HepG2 (cell line): ENCODE measurements around the gene DGUOK. TPM values are rescaled to one million over a fixed set of nuclear protein-coding genes. Genes with fewer than 3 reads are reported as not detected.

Experiments
- EZH2 ChIP-seq: conservative IDR thresholded peaks from 2 replicates; pipeline ENCODE4 v1.6.1; 2012; ENCODE audit warnings: mild to moderate bottlenecking, low read depth, low read length, moderate library complexity
- JUND ChIP-seq: sonication (generic); formaldehyde crosslinking; IDR thresholded peaks from 2 replicates; pipeline ENCODE4 v1.8.0; 2022; ENCODE audit warnings: mild to moderate bottlenecking, missing genetic modification reagents
- SMAD3 ChIP-seq: sonication (generic); formaldehyde crosslinking; IDR thresholded peaks from 2 replicates; pipeline ENCODE4 v1.4.0; 2020; ENCODE audit warnings: missing genetic modification reagents
- TAF1 ChIP-seq: sonication (generic); formaldehyde crosslinking; IDR thresholded peaks from 2 replicates; pipeline ENCODE4 v1.4.0; 2020; ENCODE audit warnings: missing genetic modification reagents
- TBX2 ChIP-seq: sonication (generic); formaldehyde crosslinking; IDR thresholded peaks from 2 replicates; pipeline ENCODE4 v1.5.0; 2020; ENCODE audit warnings: missing genetic modification reagents, mild to moderate bottlenecking, borderline replicate concordance
- YY1 ChIP-seq: IDR thresholded peaks from 2 replicates; pipeline ENCODE4 v1.6.1; 2011; ENCODE audit warnings: low read length, low read depth, moderate library complexity, mild to moderate bottlenecking; ENCODE audit not compliant: insufficient read depth, insufficient replicate concordance
- ZBTB37 ChIP-seq: sonication (generic); formaldehyde crosslinking; IDR thresholded peaks from 2 replicates; pipeline ENCODE4 v1.4.0; 2020; ENCODE audit warnings: mild to moderate bottlenecking, missing genetic modification reagents
- ZFP41 ChIP-seq: sonication (generic); formaldehyde crosslinking; IDR thresholded peaks from 2 replicates; pipeline ENCODE4 v1.4.0; 2020; ENCODE audit warnings: mild to moderate bottlenecking, missing genetic modification reagents, borderline replicate concordance
- ZNF460 ChIP-seq: sonication (generic); formaldehyde crosslinking; IDR thresholded peaks from 2 replicates; pipeline ENCODE4 v1.5.1; 2020; ENCODE audit warnings: missing genetic modification reagents, mild to moderate bottlenecking, borderline replicate concordance
- ZNF577 ChIP-seq: sonication (generic); formaldehyde crosslinking; IDR thresholded peaks from 2 replicates; pipeline ENCODE4 v1.4.0; 2020; ENCODE audit warnings: mild to moderate bottlenecking, low read depth, missing genetic modification reagents, borderline replicate concordance
- ZNF670 ChIP-seq: sonication (generic); formaldehyde crosslinking; IDR thresholded peaks from 2 replicates; pipeline ENCODE4 v1.8.0; 2022; ENCODE audit warnings: mild to moderate bottlenecking, missing genetic modification reagents, borderline replicate concordance
- polyA plus RNA-seq, 8 experiments: library from polyadenylated mRNA; depleted of rRNA in 3 of 8; stranded (reverse) in 7 of 8; unstranded in 1 of 8; fragments of >200 nt; fragmentation: Illumina TruSeq in 4 of 8; extraction: Trizol in 4 of 8; gene quantifications; 2 replicates each; pipeline versions ENCODE4 v1.2.1 to v1.2.3, GENCODE V29; 2011 to 2016; ENCODE audit warnings: low read depth in 4 of 8, missing spikeins in 1 of 8, mixed read lengths in 1 of 8; ENCODE audit not compliant: insufficient read depth in 1 of 8
- total RNA-seq, 5 experiments: library from RNA; depleted of rRNA; stranded (reverse); fragments of >200 nt; fragmentation: Illumina TruSeq; extraction: Trizol; gene quantifications; 2 replicates each; pipeline ENCODE4 v1.2.3, GENCODE V29; 2016; ENCODE audit warnings: low read depth in 1 of 5
- TF ChIP-seq, protein P1 (sequence below): sonication (generic); formaldehyde crosslinking; IDR thresholded peaks from 2 replicates; pipeline ENCODE4 v1.4.0; 2020; ENCODE audit warnings: mild to moderate bottlenecking, missing genetic modification reagents
- TF ChIP-seq, protein P2 (sequence below): sonication (generic); formaldehyde crosslinking; IDR thresholded peaks from 2 replicates; pipeline ENCODE4 v1.4.0; 2020; ENCODE audit warnings: missing genetic modification reagents

DGUOK gene
- total and polyA plus RNA-seq, 2 of the 13 experiments (the other 11 are each of a cell fraction or from before 2014, with no cell fraction given): 105 to 137 TPM

DNA sequence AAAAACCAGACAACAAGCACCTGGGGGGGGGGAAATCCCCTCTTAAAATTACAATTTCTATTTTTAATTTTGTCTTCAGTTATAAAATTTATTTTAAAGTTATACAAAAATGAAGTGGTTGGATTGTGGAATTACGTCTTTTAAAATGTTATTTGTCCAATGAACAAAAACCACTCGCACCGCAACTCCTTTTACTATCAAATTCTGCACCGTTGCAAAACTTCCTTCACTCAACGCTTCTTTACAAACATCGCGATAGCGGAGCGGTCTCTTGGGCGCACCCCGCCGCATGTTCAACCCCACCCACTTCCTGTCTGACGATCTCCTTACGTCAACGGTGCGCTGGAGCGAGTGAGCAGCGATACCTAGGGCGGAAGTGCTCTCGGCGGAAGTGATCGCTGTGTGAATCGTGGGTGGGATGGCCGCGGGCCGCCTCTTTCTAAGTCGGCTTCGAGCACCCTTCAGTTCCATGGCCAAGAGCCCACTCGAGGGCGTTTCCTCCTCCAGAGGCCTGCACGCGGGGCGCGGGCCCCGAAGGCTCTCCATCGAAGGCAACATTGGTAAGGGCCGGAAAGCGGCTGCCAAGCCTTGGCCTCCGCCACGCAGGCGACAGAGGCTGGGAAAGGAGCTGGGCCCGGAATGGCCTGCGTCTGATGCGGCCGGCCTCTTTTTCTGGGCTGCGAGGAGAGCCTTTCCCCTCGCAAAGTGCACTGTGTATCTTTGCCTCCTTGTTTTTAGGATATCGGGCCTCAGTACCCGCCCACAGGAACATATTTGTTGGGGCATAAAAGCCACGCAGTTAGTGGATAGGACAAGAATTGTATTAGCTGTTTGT, at the start of gene DGUOK (continued):
- no peak for TF ChIP-seq ZNF670 (CRISPR knock-in tag)
- TF ChIP-seq, protein P1, sequence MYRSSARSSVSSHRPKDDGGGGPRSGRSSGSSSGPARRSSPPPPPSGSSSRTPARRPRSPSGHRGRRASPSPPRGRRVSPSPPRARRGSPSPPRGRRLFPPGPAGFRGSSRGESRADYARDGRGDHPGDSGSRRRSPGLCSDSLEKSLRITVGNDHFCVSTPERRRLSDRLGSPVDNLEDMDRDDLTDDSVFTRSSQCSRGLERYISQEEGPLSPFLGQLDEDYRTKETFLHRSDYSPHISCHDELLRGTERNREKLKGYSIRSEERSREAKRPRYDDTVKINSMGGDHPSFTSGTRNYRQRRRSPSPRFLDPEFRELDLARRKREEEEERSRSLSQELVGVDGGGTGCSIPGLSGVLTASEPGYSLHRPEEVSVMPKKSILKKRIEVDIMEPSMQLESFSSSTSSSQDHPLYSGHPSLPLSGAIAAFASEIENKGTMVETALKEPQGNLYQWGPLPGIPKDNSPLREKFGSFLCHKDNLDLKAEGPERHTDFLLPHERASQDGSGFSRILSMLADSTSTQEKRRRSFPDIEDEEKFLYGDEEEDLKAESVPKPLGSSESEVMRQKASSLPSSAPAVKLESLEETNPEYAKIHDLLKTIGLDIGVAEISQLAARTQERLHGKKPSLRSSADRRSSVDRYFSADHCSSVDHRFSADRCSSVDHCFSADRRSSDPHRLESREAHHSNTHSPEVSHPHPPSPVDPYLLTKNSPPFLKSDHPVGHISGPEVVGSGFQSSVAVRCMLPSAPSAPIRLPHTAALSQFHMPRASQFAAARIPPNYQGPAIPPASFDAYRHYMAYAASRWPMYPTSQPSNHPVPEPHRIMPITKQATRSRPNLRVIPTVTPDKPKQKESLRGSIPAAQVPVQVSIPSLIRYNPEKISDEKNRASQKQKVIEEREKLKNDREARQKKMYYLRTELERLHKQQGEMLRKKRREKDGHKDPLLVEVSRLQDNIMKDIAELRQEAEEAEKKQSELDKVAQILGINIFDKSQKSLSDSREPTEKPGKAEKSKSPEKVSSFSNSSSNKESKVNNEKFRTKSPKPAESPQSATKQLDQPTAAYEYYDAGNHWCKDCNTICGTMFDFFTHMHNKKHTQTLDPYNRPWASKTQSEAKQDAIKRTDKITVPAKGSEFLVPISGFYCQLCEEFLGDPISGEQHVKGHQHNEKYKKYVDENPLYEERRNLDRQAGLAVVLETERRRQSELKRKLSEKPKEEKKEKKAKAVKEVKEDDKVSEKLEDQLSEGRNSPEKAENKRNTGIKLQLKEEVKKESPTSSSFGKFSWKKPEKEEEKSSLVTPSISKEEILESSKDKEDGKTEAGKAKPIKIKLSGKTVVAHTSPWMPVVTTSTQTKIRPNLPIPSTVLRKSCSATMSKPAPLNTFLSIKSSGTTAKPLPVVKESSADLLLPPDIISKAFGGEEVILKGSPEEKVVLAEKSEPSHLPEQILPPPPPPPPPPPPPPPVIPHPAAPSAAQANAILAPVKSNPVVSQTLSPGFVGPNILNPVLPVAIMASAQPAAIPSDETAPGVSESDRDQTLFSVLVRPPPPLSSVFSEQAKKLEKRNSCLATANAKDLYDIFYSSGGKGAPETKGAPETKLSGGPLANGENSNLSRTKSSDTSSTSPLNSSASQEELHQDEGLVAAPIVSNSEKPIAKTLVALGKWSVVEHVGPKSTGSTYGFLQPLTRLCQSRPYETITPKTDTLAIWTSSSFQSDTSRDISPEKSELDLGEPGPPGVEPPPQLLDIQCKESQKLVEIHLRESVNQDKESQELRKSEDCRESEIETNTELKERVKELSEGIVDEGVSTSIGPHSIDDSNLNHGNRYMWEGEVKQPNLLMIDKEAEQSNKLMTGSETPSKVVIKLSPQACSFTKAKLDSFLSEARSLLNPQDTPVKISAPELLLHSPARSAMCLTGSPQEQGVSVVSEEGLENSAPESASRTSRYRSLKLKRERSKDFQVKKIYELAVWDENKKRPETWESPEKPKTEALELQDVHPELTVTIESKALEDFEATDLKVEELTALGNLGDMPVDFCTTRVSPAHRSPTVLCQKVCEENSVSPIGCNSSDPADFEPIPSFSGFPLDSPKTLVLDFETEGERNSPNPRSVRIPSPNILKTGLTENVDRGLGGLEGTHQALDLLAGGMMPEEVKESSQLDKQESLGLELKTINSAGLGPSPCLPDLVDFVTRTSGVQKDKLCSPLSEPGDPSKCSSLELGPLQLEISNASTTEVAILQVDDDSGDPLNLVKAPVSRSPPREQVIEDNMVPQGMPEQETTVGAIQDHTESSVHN (CRISPR knock-in tag): 0 out of 2 replicates have a peak, but pooled peaks have one; percentile 75
- TF ChIP-seq EZH2: no peak
- TF ChIP-seq ZNF577 (CRISPR knock-in tag): peak; percentile 75; the same call in 1 of the 2 replicates
- peak; percentile 92 for TF ChIP-seq TBX2 (CRISPR knock-in tag)
- TF ChIP-seq TAF1 (CRISPR knock-in tag): peak; percentile 95
- TF ChIP-seq YY1: peak; percentile 78
- TF ChIP-seq, protein P2, sequence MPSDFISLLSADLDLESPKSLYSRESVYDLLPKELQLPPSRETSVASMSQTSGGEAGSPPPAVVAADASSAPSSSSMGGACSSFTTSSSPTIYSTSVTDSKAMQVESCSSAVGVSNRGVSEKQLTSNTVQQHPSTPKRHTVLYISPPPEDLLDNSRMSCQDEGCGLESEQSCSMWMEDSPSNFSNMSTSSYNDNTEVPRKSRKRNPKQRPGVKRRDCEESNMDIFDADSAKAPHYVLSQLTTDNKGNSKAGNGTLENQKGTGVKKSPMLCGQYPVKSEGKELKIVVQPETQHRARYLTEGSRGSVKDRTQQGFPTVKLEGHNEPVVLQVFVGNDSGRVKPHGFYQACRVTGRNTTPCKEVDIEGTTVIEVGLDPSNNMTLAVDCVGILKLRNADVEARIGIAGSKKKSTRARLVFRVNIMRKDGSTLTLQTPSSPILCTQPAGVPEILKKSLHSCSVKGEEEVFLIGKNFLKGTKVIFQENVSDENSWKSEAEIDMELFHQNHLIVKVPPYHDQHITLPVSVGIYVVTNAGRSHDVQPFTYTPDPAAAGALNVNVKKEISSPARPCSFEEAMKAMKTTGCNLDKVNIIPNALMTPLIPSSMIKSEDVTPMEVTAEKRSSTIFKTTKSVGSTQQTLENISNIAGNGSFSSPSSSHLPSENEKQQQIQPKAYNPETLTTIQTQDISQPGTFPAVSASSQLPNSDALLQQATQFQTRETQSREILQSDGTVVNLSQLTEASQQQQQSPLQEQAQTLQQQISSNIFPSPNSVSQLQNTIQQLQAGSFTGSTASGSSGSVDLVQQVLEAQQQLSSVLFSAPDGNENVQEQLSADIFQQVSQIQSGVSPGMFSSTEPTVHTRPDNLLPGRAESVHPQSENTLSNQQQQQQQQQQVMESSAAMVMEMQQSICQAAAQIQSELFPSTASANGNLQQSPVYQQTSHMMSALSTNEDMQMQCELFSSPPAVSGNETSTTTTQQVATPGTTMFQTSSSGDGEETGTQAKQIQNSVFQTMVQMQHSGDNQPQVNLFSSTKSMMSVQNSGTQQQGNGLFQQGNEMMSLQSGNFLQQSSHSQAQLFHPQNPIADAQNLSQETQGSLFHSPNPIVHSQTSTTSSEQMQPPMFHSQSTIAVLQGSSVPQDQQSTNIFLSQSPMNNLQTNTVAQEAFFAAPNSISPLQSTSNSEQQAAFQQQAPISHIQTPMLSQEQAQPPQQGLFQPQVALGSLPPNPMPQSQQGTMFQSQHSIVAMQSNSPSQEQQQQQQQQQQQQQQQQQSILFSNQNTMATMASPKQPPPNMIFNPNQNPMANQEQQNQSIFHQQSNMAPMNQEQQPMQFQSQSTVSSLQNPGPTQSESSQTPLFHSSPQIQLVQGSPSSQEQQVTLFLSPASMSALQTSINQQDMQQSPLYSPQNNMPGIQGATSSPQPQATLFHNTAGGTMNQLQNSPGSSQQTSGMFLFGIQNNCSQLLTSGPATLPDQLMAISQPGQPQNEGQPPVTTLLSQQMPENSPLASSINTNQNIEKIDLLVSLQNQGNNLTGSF (CRISPR knock-in tag): peak; percentile 94
- 0 out of 2 replicates have a peak, but pooled peaks have one; percentile 39 for TF ChIP-seq ZFP41 (CRISPR knock-in tag)
- 0 out of 2 replicates have a peak, but pooled peaks have one; percentile 42 for TF ChIP-seq JUND (CRISPR knock-in tag)
- TF ChIP-seq SMAD3 (CRISPR knock-in tag): peak; percentile 87; the same call in 1 of the 2 replicates
- no peak for TF ChIP-seq ZNF460 (CRISPR knock-in tag)
- no peak for TF ChIP-seq ZBTB37 (CRISPR knock-in tag)
